H1 (cell line): ENCODE data around the gene GRIK4. TPM values are rescaled to one million over a fixed set of nuclear protein-coding genes. Genes with fewer than 3 reads are reported as not detected.

Source experiments
- CTCF ChIA-PET: fragments of 300-600 bp; sonication (Branson Sonifier 250); formaldehyde crosslinking; loops from one replicate; lab custom pipeline; 2021; ENCODE audit not compliant: partially characterized antibody; lab: Charles Lee
- POLR2A ChIA-PET: fragments of 300-600 bp; sonication (Branson Sonifier 250); formaldehyde crosslinking; loops from one replicate; lab custom pipeline; 2021; ENCODE audit warnings: inconsistent platforms; ENCODE audit not compliant: partially characterized antibody; lab: Charles Lee
- DNase-seq, 2 experiments: peaks; one replicate each; pipeline versions ENCODE4 v3.0.0 to v3.0.0-alpha.2; 2010 to 2022; ENCODE audit warnings: low spot score in 2 of 2, low read depth in 1 of 2, mixed read lengths in 1 of 2
- FAIRE-seq: peaks from 2 replicates; lab custom pipeline; 2011; peaks lifted over from hg19 to GRCh38; lab: Jason Lieb, UNC
- H2AFZ ChIP-seq: 2 replicates; pipeline ENCODE4 v1.8.1; 2012; ENCODE audit warnings: low read length, inconsistent platforms
- H2AK5ac ChIP-seq: 2 replicates; pipeline ENCODE4 v1.6.1; 2013; ENCODE audit warnings: low read depth, low read length
- H2BK120ac ChIP-seq: replicated peaks from 2 replicates; pipeline ENCODE3; 2013; ENCODE audit warnings: low read depth, low read length, inconsistent platforms
- H2BK12ac ChIP-seq: 2 replicates; pipeline ENCODE4 v1.6.1; 2013; ENCODE audit warnings: low read depth, low read length
- H2BK15ac ChIP-seq: 2 replicates; pipeline ENCODE4 v1.6.1; 2013; ENCODE audit warnings: low read length
- H2BK20ac ChIP-seq: 2 replicates; pipeline ENCODE4 v1.6.1; 2013; ENCODE audit warnings: low read length
- H2BK5ac ChIP-seq: 2 replicates; pipeline ENCODE4 v1.6.1; 2013; ENCODE audit warnings: low read depth, low read length
- H3K14ac ChIP-seq: 2 replicates; pipeline ENCODE4 v1.6.1; 2013; ENCODE audit warnings: inconsistent platforms; ENCODE audit not compliant: insufficient read length
- H3K18ac ChIP-seq: 2 replicates; pipeline ENCODE4 v1.6.1; 2013; ENCODE audit warnings: low read length; ENCODE audit errors: extremely low read depth
- H3K23ac ChIP-seq: 2 replicates; pipeline ENCODE4 v1.6.1; 2013; ENCODE audit warnings: inconsistent platforms; ENCODE audit not compliant: insufficient read length
- H3K23me2 ChIP-seq: 2 replicates; pipeline ENCODE4 v1.6.1; 2013; ENCODE audit warnings: low read depth, low read length
- H3K27ac ChIP-seq: 2 replicates; pipeline ENCODE4 v1.6.1; 2011; ENCODE audit warnings: low read depth, low read length, inconsistent platforms
- H3K27me3 ChIP-seq, 4 experiments: replicated peaks in 1 of 4; 1 replicate in 1 of 4; 2 replicates in 3 of 4; pipeline versions ENCODE4 v1.6.1 to v1.8.1; 2011 to 2013; ENCODE audit warnings: low read length in 3 of 4, mild to moderate bottlenecking in 3 of 4, inconsistent platforms in 2 of 4, mixed read lengths in 2 of 4, moderate library complexity in 1 of 4; ENCODE audit not compliant: control insufficient read depth in 3 of 4, insufficient read depth in 3 of 4; ENCODE audit errors: extremely low read depth in 1 of 4
- H3K36me3 ChIP-seq, 4 experiments: 2 replicates each; pipeline versions ENCODE4 v1.6.1 to v1.8.1; 2011 to 2013; ENCODE audit warnings: mild to moderate bottlenecking in 4 of 4, low read length in 3 of 4, moderate library complexity in 2 of 4, control low read depth in 1 of 4, inconsistent platforms in 1 of 4; ENCODE audit not compliant: insufficient read depth in 4 of 4, control insufficient read depth in 2 of 4
- H3K4ac ChIP-seq: replicated peaks from 2 replicates; pipeline ENCODE3; 2013; ENCODE audit warnings: low read length, low read depth, mixed read lengths, inconsistent platforms; ENCODE audit not compliant: insufficient read length
- H3K4me1 ChIP-seq, 4 experiments: replicated peaks in 1 of 4; 1 replicate in 1 of 4; 2 replicates in 3 of 4; pipeline versions ENCODE4 v1.6.1 to v1.8.1; 2011 to 2013; ENCODE audit warnings: low read length in 3 of 4, inconsistent platforms in 2 of 4, mixed read lengths in 1 of 4; ENCODE audit not compliant: insufficient read depth in 4 of 4, control insufficient read depth in 3 of 4
- H3K4me2 ChIP-seq, 2 experiments: 2 replicates each; pipeline versions ENCODE4 v1.6.1 to v1.8.1; 2011 to 2013; ENCODE audit warnings: low read depth in 2 of 2, low read length in 2 of 2, control low read depth in 1 of 2, inconsistent platforms in 1 of 2, mild to moderate bottlenecking in 1 of 2; ENCODE audit not compliant: insufficient read depth in 1 of 2
- H3K4me3 ChIP-seq, 4 experiments: fragments of 200-600, 300-600 bp in 1 of 4; sonication (generic), shearing (Covaris generic), sonication (Bioruptor Twin) in 1 of 4; 2 replicates each; pipeline versions ENCODE4 v1.5.1 to v1.8.1; 2011 to 2016; ENCODE audit warnings: low read length in 4 of 4, low read depth in 3 of 4, control low read depth in 2 of 4, inconsistent platforms in 2 of 4, mild to moderate bottlenecking in 2 of 4, mixed read lengths in 1 of 4, moderate library complexity in 1 of 4; ENCODE audit not compliant: insufficient read depth in 2 of 4; ENCODE audit errors: extremely low read depth in 1 of 4
- H3K56ac ChIP-seq: replicated peaks from 2 replicates; pipeline ENCODE3; 2013; ENCODE audit warnings: low read depth, mild to moderate bottlenecking, mixed read lengths, low read length, inconsistent platforms; ENCODE audit not compliant: insufficient read length
- H3K79me1 ChIP-seq: 2 replicates; pipeline ENCODE4 v1.6.1; 2013; ENCODE audit warnings: low read depth, low read length, control low read depth
- H3K79me2 ChIP-seq, 2 experiments: 2 replicates each; pipeline versions ENCODE4 v1.6.1 to v1.8.1; 2012 to 2013; ENCODE audit warnings: low read length in 2 of 2, mild to moderate bottlenecking in 2 of 2, inconsistent platforms in 1 of 2; ENCODE audit not compliant: insufficient read depth in 2 of 2, control insufficient read depth in 1 of 2
- H3K9ac ChIP-seq, 4 experiments: replicated peaks in 1 of 4; 1 replicate in 1 of 4; 2 replicates in 3 of 4; pipeline versions ENCODE4 v1.6.1 to v1.8.1; 2011 to 2013; ENCODE audit warnings: low read depth in 3 of 4, low read length in 3 of 4, control low read depth in 2 of 4, mild to moderate bottlenecking in 2 of 4, moderate library complexity in 2 of 4, inconsistent platforms in 1 of 4; ENCODE audit errors: extremely low read depth in 1 of 4
- H3K9me3 ChIP-seq, 2 experiments: 2 replicates each; pipeline versions ENCODE4 v1.6.1 to v1.8.1; 2012 to 2013; ENCODE audit warnings: mild to moderate bottlenecking in 2 of 2, moderate library complexity in 2 of 2, control low read depth in 1 of 2, inconsistent platforms in 1 of 2, low read depth in 1 of 2, low read length in 1 of 2, mixed read lengths in 1 of 2; ENCODE audit not compliant: insufficient read depth in 2 of 2
- H4K20me1 ChIP-seq, 2 experiments: replicated peaks in 1 of 2; 2 replicates each; pipeline versions ENCODE3 to v1.8.1; 2011 to 2013; ENCODE audit warnings: inconsistent platforms in 2 of 2, low read length in 2 of 2, mild to moderate bottlenecking in 1 of 2; ENCODE audit not compliant: insufficient read depth in 2 of 2, control insufficient read depth in 1 of 2
- H4K5ac ChIP-seq: 2 replicates; pipeline ENCODE4 v1.6.1; 2013; ENCODE audit warnings: low read length, low read depth, mixed read lengths, inconsistent platforms; ENCODE audit not compliant: insufficient read length
- H4K8ac ChIP-seq: 2 replicates; pipeline ENCODE4 v1.8.0; 2013; ENCODE audit warnings: mild to moderate bottlenecking, moderate library complexity, low read length, inconsistent platforms; ENCODE audit not compliant: insufficient read depth; ENCODE audit errors: extremely low read depth
- H4K91ac ChIP-seq: replicated peaks from 2 replicates; pipeline ENCODE3; 2013; ENCODE audit warnings: low read length, mixed read lengths, inconsistent platforms; ENCODE audit not compliant: insufficient read length
- CBX5 ChIP-seq: fragments of 300-800, 300-1000 bp; sonication (generic); IDR thresholded peaks from 2 replicates; pipeline ENCODE4 v1.7.1; 2016; ENCODE audit warnings: antibody characterized with exemption, low read length, low read depth
- CEBPB ChIP-seq: IDR thresholded peaks from 2 replicates; pipeline ENCODE4 v1.6.1; 2012; ENCODE audit warnings: low read depth, low read length
- CHD2 ChIP-seq: IDR thresholded peaks from 2 replicates; pipeline ENCODE4 v1.6.1; 2012; ENCODE audit warnings: low read length, improper control_type of control experiment
- JUND ChIP-seq: IDR thresholded peaks from 2 replicates; pipeline ENCODE4 v1.6.1; 2011; ENCODE audit warnings: mild to moderate bottlenecking, improper control_type of control experiment, low read length
- NANOG ChIP-seq: IDR thresholded peaks from 2 replicates; pipeline ENCODE4 v1.6.1; 2011; ENCODE audit warnings: low read length, low read depth, mild to moderate bottlenecking, inconsistent platforms; ENCODE audit not compliant: insufficient read depth, poor library complexity, severe bottlenecking
- RNF2 ChIP-seq: fragments of 200-900, 300-1000 bp; sonication (generic); IDR thresholded peaks from 2 replicates; pipeline ENCODE4 v1.7.1; 2016; ENCODE audit warnings: borderline replicate concordance, low read depth, mild to moderate bottlenecking, antibody characterized with exemption, low read length; ENCODE audit not compliant: poor library complexity, severe bottlenecking; ENCODE audit errors: missing control alignments
- WGBS, 2 experiments: shearing (Covaris generic) in 1 of 2; methylation state at CpG; one replicate each; pipeline versions ENCODE4 v1.1.6 to v1.1.7; 2013 to 2015; ENCODE audit warnings: low lambda C conversion rate in 2 of 2, mixed read lengths in 2 of 2, inconsistent platforms in 1 of 2, low coverage in 1 of 2, missing lambda C conversion rate in 1 of 2; ENCODE audit not compliant: insufficient replicate concordance in 2 of 2, insufficient coverage in 1 of 2, insufficient read length in 1 of 2; ENCODE audit errors: extremely low coverage in 1 of 2, missing lambda C conversion rate in 1 of 2; 5-methylcytosine and 5-hydroxymethylcytosine counted together
- polyA plus RNA-seq, 7 experiments: library from polyadenylated mRNA; depleted of rRNA in 3 of 7; stranded (reverse) in 5 of 7; unstranded in 2 of 7; fragments of >200 nt in 5 of 7; fragments of 200-250 nt in 2 of 7; gene quantifications; 1 replicate in 5 of 7; 2 replicates in 1 of 7; 4 replicates in 1 of 7; pipeline versions ENCODE4 v1.2.1 to v1.2.3, GENCODE V29; 2011 to 2013; ENCODE audit warnings: missing spikeins in 2 of 7, mixed read lengths in 2 of 7
- total RNA-seq: library from RNA; stranded (reverse); fragmentation: NEBNext Ultra II Directional; extraction: Animal tissue kit (Norgen Biotek cat#: 25700); gene quantifications from 2 replicates; pipeline ENCODE4 v1.2.1, GENCODE V29; 2021

Gene GRIK4
- total and polyA plus RNA-seq, 2 of the 8 experiments (the other 6 are each of a cell fraction or from before 2014, with no cell fraction given), result 1.2 to 2.9 TPM

GRCh38 chr11:120954381-120954780 is 442.8 kb downstream of the GRIK4 start:
- no peak overlapping the region for H3K23ac ChIP-seq
- no peak overlapping the region for H2AFZ ChIP-seq
- no peak overlapping the region for H2AK5ac ChIP-seq
- H4K5ac ChIP-seq, result no peak overlapping the region
- CTCF ChIA-PET, result interaction anchor here (1.2 to 12.1 kb wide), 14 partner anchors 10 to 292 kb away, joined by 3 to 218 read pairs (median 6); no protein-coding TSS in a partner anchor
- no peak overlapping the region for H3K9ac ChIP-seq
- H3K14ac ChIP-seq, result no peak overlapping the region
- no peak for TF ChIP-seq NANOG
- no peak for TF ChIP-seq CHD2
- no peak for TF ChIP-seq JUND
- no peak for TF ChIP-seq CEBPB
- TF ChIP-seq RNF2, result no peak
- TF ChIP-seq CBX5, result no peak
- no peak overlapping the region for H2BK12ac ChIP-seq
- no peak for DNase-seq
- no peaks in the 10 kb centered on the region for H3K79me1 ChIP-seq
- H2BK120ac ChIP-seq, result no peak overlapping the region
- no peak overlapping the region for H3K27ac ChIP-seq
- H3K36me3 ChIP-seq, result no peaks in the 10 kb centered on the region
- no peak overlapping the region for H3K4me2 ChIP-seq
- H2BK20ac ChIP-seq, result no peak overlapping the region
- H4K20me1 ChIP-seq, result no peaks in the 10 kb centered on the region
- POLR2A ChIA-PET, result interaction anchor here (1.0 to 1.2 kb wide), 2 partner anchors 20 to 25 kb away, joined by 3 to 4 read pairs; no protein-coding TSS in a partner anchor
- H3K79me2 ChIP-seq, result no peaks in the 10 kb centered on the region
- WGBS, 2 experiments, result 80% methylated on average over 6 of the region's 7 CpGs; no CpG with 5 or more reads in 1 of the 2 experiments
- H3K56ac ChIP-seq, result no peak overlapping the region
- 0 out of 2 replicates have a peak overlapping the region, but pooled peaks have one; percentile 34 for H2BK15ac ChIP-seq
- no peak overlapping the region; the same call in 1 of the 2 replicates for H2BK5ac ChIP-seq
- no peak overlapping the region for H3K18ac ChIP-seq
- H3K9me3 ChIP-seq, result no peaks in the 10 kb centered on the region
- H4K8ac ChIP-seq, result 0 out of 2 replicates have a peak overlapping the region, but pooled peaks have one; percentile 18
- H3K4me3 ChIP-seq, result no peak overlapping the region
- no peaks in the 10 kb centered on the region; the same call in 1 of the 2 replicates for H3K23me2 ChIP-seq
- H3K27me3 ChIP-seq, result no peaks in the 10 kb centered on the region; a peak in 1 of 7 replicates
- no peak overlapping the region for H4K91ac ChIP-seq
- H3K4me1 ChIP-seq, result peaks cover 11 to 26% (median 17%) of the 10 kb centered on the region in 4 experiments
- no peak for FAIRE-seq
- peak overlapping the region; percentile 25 for H3K4ac ChIP-seq
